HG03460 (cell line): ENCODE measurements around the gene MLN.
"Not testable (repeated sequence)": the region's sequence is repeated elsewhere in the genome, so short reads cannot be mapped to it uniquely, and the experiment has no call there.

Experiments
- ATAC-seq: cut with Tn5 transposase; IDR thresholded peaks from one replicate; pipeline ENCODE4 v1.9.1; 2021; ENCODE audit not compliant: unreplicated experiment

Gene MLN

GRCh38 chr6:33836806-33837469 is 33.1 kb upstream of the MLN start:
- ATAC-seq: no peak

- no peak for ATAC-seq
These were observed 30.9 kb upstream of the MLN start for GRCh38 chr6:33834401-33835392.

- no peak for ATAC-seq
These were observed 29.8 kb upstream of the MLN start for GRCh38 chr6:33833599-33833998.

- ATAC-seq: not testable (repeated sequence)
These were observed 29.0 kb upstream of the MLN start for GRCh38 chr6:33832831-33833230.

GRCh38 chr6:33831725-33832124 is 27.9 kb upstream of the MLN start:
- not testable (repeated sequence) for ATAC-seq

- no peak for ATAC-seq
These were observed 26.9 kb upstream of the MLN start for GRCh38 chr6:33830635-33831240.

- no peak for ATAC-seq
These were observed 25.2 kb upstream of the MLN start for GRCh38 chr6:33828764-33829731.

GRCh38 chr6:33828452-33828763 is 24.6 kb upstream of the MLN start:
- ATAC-seq: no peak

GRCh38 chr6:33827546-33828451 is 24.0 kb upstream of the MLN start:
- no peak for ATAC-seq

- no peak for ATAC-seq
These were observed 22.7 kb upstream of the MLN start for GRCh38 chr6:33826537-33826936.

- no peak for ATAC-seq
These were observed 20.8 kb upstream of the MLN start for GRCh38 chr6:33824461-33825154.

- ATAC-seq: no peak
These were observed 20.0 kb upstream of the MLN start for GRCh38 chr6:33823806-33824205.

GRCh38 chr6:33822575-33823395 is 19.0 kb upstream of the MLN start:
- ATAC-seq: no peak

- ATAC-seq: no peak
These were observed 17.1 kb upstream of the MLN start for GRCh38 chr6:33820784-33821520.

- no peak for ATAC-seq
These were observed 16.4 kb upstream of the MLN start for GRCh38 chr6:33820243-33820642.

- no peak for ATAC-seq
These were observed 15.2 kb upstream of the MLN start for GRCh38 chr6:33819021-33819420.

- ATAC-seq: no peak
These were observed 14.5 kb upstream of the MLN start for GRCh38 chr6:33818293-33818692.

GRCh38 chr6:33817489-33817888 is 13.7 kb upstream of the MLN start:
- no peak for ATAC-seq
